Measurements from ENCODE around the gene PID1.

Gene PID1

GRCh38 chr2:229124136-229124535 lies 147.0 kb downstream of the PID1 start:
- no peak for DNase-seq
- TF ChIP-seq GATA1 (IDR thresholded peaks at IDR 0.05; ENCODE audit: low read depth, low read length) (no peak), POLR2A (IDR thresholded peaks at IDR 0.05; ENCODE audit: low read length) (no peak)

DNA sequence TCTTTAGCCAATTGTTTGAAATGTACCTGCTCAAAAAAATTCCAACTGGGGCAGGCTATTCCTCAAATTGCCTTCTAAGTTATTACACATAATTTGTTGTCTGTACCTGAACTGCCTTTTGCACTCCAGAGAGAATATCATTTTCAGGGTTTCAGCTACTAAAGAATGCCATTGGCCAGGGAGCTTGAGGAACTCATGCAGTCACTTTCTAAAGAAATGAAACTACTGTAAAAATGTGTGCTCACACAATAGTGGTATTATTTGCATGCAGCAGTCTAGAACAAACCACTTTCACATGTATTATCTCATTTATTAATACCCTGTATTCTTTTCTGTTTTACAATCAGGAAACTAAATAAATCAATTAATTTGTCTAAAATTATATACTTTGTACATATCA lies 152.2 kb downstream of the PID1 start:
- TF ChIP-seq GATA1 (IDR thresholded peaks at IDR 0.05; ENCODE audit: low read depth, low read length) (no peak), POLR2A (IDR thresholded peaks at IDR 0.05; ENCODE audit: low read length) (no peak)
- DNase-seq = no peak

DNA sequence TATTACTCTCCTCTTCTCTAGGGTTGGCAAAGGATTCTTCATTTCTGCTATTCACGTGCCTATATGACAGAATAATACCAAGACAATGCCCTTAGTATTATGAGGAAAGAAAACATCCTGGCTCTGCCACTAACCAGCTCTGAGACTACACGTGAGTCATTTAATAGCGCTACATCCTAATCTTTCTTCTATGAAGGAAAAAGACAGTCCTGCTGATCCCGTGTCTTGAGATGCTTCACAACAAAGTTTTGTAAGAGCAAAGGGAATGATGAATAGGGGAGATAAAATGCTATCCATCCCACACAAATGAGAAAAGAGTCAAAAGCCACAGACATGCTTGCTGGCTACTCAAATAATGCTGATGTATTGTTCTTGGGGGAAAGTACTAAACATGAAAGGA lies 152.8 kb downstream of the PID1 start:
- DNase-seq = no peak
- TF ChIP-seq GATA1 (IDR thresholded peaks at IDR 0.05; ENCODE audit: low read depth, low read length) (no peak), POLR2A (IDR thresholded peaks at IDR 0.05; ENCODE audit: low read length) (no peak)

DNA sequence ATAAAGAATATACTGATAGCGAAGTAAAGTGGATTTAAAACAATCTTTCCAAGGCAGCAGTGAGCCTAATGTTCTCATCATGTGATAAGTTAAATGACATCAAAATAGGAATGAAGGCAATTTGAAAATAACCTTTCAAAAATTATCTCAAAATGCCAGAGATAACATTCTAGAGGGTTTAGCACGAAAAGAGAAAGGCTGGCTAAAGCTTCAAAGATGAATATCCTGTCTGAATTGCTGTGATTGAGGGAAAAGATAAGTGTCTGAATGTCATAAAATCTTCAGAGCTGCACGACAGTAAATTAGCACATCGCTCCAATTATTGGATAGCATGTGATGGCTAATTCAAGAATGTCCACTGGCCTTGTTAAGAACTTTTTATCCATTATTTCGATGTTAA lies 159.3 kb downstream of the PID1 start:
- DNase-seq = no peak
- TF ChIP-seq GATA1 (IDR thresholded peaks at IDR 0.05; ENCODE audit: low read depth, low read length) (no peak), POLR2A (IDR thresholded peaks at IDR 0.05; ENCODE audit: low read length) (no peak)

GRCh38 chr2:229109195-229109594 lies 161.9 kb downstream of the PID1 start:
- no peak for TF ChIP-seq GATA1 (IDR thresholded peaks at IDR 0.05; ENCODE audit: low read depth, low read length)
- no peak for TF ChIP-seq POLR2A (IDR thresholded peaks at IDR 0.05; ENCODE audit: low read length)
- DNase-seq = no peak

GRCh38 chr2:229107601-229108000 lies 163.5 kb downstream of the PID1 start:
- TF ChIP-seq POLR2A (IDR thresholded peaks at IDR 0.05; ENCODE audit: low read length) (no peak), GATA1 (IDR thresholded peaks at IDR 0.05; ENCODE audit: low read depth, low read length) (no peak)
- DNase-seq = no peak

DNA sequence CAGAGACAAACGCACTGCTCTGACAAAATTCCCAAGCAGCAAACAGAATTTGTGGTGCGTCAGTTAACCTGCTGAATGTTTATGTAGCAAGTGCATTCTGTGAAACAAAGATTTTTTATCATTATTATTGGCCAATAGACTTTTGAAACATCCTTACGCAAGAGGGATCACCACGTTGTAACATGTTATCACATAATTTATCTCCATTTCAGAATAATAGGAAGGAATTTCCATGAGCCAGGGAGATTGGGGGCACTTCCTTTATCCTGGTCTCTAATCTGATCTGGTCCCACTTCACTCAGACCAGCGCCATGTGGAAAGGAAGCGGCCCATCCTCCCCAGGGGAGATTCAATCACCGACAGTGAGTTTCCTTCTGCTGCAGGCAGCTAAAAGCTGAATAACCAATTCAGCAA lies 166.1 kb downstream of the PID1 start:
- no peak for TF ChIP-seq GATA1 (IDR thresholded peaks at IDR 0.05; ENCODE audit: low read depth, low read length)
- no peak for TF ChIP-seq POLR2A (IDR thresholded peaks at IDR 0.05; ENCODE audit: low read length)
- DNase-seq = no peak

DNA sequence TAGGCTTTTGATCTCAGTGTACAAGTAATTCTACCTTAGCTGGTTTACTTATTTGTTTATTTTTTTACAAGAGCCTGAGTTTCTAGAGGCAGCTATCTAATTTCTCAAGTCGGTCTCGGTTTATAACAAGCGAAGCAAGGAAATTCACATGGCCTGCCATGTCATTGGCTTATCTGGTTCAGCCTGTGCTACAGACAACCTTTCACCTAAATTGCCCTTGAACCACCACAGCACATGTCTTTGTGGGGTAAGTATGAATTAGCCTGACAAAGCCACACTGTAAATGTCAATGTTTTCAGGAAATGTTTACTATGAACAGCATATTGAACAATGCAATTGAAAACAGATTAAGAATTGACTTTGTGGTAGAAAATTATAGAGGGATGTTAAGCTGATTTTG lies 167.1 kb downstream of the PID1 start:
- TF ChIP-seq POLR2A (IDR thresholded peaks at IDR 0.05; ENCODE audit: low read length) (no peak), GATA1 (IDR thresholded peaks at IDR 0.05; ENCODE audit: low read depth, low read length) (no peak)
- no peak for DNase-seq

DNA sequence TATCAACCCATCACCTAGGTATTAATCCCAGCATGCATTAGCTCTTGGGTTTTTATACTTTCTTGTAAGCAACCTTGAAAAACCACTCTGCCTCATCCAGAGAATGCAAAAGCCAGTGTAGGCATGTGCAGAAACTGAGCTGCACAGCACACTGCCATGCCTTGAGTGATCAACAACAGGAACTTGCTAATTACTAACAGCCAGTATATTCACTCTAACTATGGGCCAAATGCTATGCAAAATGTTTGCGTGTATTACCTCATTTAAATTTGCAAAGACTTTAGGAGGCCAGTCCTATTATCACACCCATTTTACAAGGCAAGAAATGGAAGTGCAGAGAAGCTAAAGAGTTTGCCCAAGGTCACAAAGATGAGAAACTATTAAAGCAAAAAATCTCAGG lies 169.8 kb downstream of the PID1 start:
- TF ChIP-seq GATA1 (IDR thresholded peaks at IDR 0.05; ENCODE audit: low read depth, low read length) (no peak), POLR2A (IDR thresholded peaks at IDR 0.05; ENCODE audit: low read length) (no peak)

DNA sequence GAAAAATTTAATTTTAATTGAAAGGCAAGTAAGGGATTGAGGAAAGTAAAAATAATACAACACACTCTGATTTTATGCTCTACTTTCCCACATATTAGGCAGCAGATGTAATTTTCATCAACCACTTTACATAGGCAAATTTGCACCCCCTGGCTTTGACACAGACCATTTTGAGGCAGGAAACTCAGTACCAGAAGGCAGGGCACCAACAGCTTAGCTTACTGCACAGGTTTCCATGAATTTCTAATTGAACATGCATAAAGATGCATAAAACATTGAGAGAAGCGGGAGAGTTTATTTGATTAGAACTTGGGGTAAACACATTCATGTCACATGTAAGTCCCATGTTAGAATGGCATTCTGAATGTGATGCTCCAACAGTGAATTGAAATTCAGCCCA lies 171.9 kb downstream of the PID1 start:
- no peak for DNase-seq
- TF ChIP-seq GATA1 (IDR thresholded peaks at IDR 0.05; ENCODE audit: low read depth, low read length) = no peak
- TF ChIP-seq POLR2A (IDR thresholded peaks at IDR 0.05; ENCODE audit: low read length) = no peak

More for the DNA sequence above, 169.8 kb downstream of the PID1 start:
- no peak for DNase-seq

GRCh38 chr2:229098801-229099200 lies 172.3 kb downstream of the PID1 start:
- TF ChIP-seq GATA1 (IDR thresholded peaks at IDR 0.05; ENCODE audit: low read depth, low read length) (no peak), POLR2A (IDR thresholded peaks at IDR 0.05; ENCODE audit: low read length) (no peak)
- DNase-seq = no peak

GRCh38 chr2:229096409-229097066 lies 174.5 kb downstream of the PID1 start:
- TF ChIP-seq POLR2A (IDR thresholded peaks at IDR 0.05; ENCODE audit: low read length) (no peak), GATA1 (IDR thresholded peaks at IDR 0.05; ENCODE audit: low read depth, low read length) (no peak)
- no peak for DNase-seq

GRCh38 chr2:229095472-229095871 lies 175.6 kb downstream of the PID1 start:
- TF ChIP-seq GATA1 (IDR thresholded peaks at IDR 0.05; ENCODE audit: low read depth, low read length) = no peak
- TF ChIP-seq POLR2A (IDR thresholded peaks at IDR 0.05; ENCODE audit: low read length) = no peak

DNA sequence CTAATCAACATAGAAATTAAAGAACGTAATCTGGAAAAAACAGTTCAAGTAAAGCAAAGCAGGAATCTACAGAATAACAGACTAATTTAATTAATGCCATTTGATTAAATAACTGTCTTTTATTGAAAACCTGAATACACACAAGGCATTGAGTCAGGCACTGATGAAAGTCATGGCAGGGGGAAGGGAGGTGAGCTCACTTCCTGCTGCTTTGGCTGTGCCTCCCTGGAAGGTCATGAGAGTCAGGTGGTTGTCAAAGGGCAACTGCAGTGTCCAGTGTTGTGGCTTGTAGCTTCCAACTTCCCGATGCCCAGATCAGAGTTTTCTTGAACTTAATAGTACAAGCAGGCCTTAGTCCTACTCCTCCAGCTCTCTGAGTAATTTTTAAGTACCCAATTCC lies 180.9 kb downstream of the PID1 start:
- no peak for TF ChIP-seq GATA1 (IDR thresholded peaks at IDR 0.05; ENCODE audit: low read depth, low read length)
- TF ChIP-seq POLR2A (IDR thresholded peaks at IDR 0.05; ENCODE audit: low read length) = no peak
- no peak for DNase-seq

More at GRCh38 chr2:229095472-229095871, 175.6 kb downstream of the PID1 start:
- DNase-seq = no peak

- TF ChIP-seq GATA1 (IDR thresholded peaks at IDR 0.05; ENCODE audit: low read depth, low read length) (no peak), POLR2A (IDR thresholded peaks at IDR 0.05; ENCODE audit: low read length) (no peak)
- no peak for DNase-seq
These were observed 181.3 kb downstream of the PID1 start for GRCh38 chr2:229089776-229090175.
